ENCODE data around the gene DDX25. TPM values are rescaled to one million over a fixed set of nuclear protein-coding genes. Genes with fewer than 3 reads are reported as not detected.

The DDX25 gene
- total RNA-seq, 1 experiment from 2014 or later = not detected

GRCh38 chr11:125977333-125977732 lies 73.0 kb downstream of the DDX25 start:
- DNase-seq (ENCODE audit: low spot score) = no peak

DNA sequence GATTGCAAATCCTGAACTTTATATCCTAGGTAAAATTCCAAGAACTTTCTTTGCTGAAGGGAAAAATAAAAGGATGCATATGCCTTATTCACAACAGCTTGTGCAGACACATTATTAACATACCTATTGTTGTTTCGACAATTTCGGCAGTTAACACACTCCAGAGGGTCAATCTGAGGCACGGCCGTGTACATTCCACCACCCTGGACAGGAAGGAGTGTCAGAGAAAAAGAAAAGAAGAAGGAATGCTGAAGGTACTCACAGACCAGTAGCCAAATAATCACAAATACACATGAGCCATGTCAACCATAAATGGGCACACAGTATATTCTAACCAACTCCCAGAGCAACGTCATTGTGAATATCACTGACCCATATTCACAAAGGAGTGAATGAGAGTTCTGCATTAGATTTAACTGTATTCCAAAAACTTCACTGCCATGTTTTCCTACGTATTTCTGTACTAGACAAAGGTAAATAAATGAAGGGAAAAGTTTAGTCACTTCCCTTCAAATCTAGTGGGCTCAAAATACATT lies 73.9 kb downstream of the DDX25 start:
- no peak for DNase-seq (ENCODE audit: low spot score)

Other genes starting within 250 kb of the DDX25 start
- not detected in 2 replicates for gene ACRV1, start 223.7 kb upstream of the DDX25 start, total RNA-seq (2014; rRNA removed; shearing (Covaris generic))
- not detected in 2 replicates for gene PATE1, start 158.2 kb upstream of the DDX25 start, total RNA-seq (2014; rRNA removed; shearing (Covaris generic))
- gene PATE2, start 125.7 kb upstream of the DDX25 start, total RNA-seq (2014; rRNA removed; shearing (Covaris generic)) = not detected in 2 replicates
- gene PATE3, start 116.4 kb upstream of the DDX25 start, total RNA-seq (2014; rRNA removed; shearing (Covaris generic)) = not detected in 2 replicates
- gene PATE4, start 71.2 kb upstream of the DDX25 start, total RNA-seq (2014; rRNA removed; shearing (Covaris generic)) = not detected in 2 replicates
- gene HYLS1, start 16.8 kb upstream of the DDX25 start, total RNA-seq (2014; rRNA removed; shearing (Covaris generic)) = 9.7 and 12.5 TPM in 2 replicates
- gene PUS3, start 1.3 kb upstream of the DDX25 start, total RNA-seq (2014; rRNA removed; shearing (Covaris generic)) = 9.5 and 14.0 TPM in 2 replicates
- gene VSIG10L2, start 41.5 kb downstream of the DDX25 start, total RNA-seq (2014; rRNA removed; shearing (Covaris generic)) = not detected in 2 replicates
- 8.9 TPM in 2 replicates for gene CDON, start 158.4 kb downstream of the DDX25 start, total RNA-seq (2014; rRNA removed; shearing (Covaris generic))

All from A172 (cell line).